ENCODE data around the gene INHBE. TPM values are rescaled to one million over a fixed set of nuclear protein-coding genes. Genes with fewer than 3 reads are reported as not detected.

Gene INHBE
- total RNA-seq, 1 donor from 2014 or later: 0.07 TPM

DNA sequence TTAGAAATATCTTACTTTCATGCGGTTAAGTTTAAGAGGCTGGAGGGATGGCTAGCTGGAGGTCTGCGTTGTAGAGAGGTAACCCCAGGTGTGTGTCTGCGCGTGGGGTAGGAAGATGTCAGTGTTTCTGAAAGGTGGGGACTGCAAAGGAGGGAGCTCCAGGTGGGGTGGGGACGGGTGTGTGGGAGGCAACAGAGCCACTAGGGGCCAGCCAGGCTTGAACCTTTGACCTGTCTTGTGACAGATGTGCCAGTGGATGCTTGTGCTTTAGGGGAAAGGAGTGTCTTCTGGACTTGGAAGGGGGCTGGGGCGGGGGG, 5.3 kb downstream of the INHBE start:
- peak overlapping the region; percentile 78 for H3K4me3 Mint-ChIP-seq
- H3K36me3 Mint-ChIP-seq (ENCODE audit: low read depth): no peaks in the 10 kb centered on the region
- no peak overlapping the region for H3K27ac Mint-ChIP-seq
- no peaks in the 10 kb centered on the region for H3K9me3 Mint-ChIP-seq
- H3K27me3 Mint-ChIP-seq: peaks cover 20% of the 10 kb centered on the region
- peak; percentile 74 for DNase-seq
- intact Hi-C loops (cut with micrococcal nuclease): loop anchor here (5.0 kb wide), 2 partner anchors 162 to 282 kb away; no protein-coding TSS in a partner anchor
- H3K4me1 Mint-ChIP-seq: peaks cover 52% of the 10 kb centered on the region

DNA sequence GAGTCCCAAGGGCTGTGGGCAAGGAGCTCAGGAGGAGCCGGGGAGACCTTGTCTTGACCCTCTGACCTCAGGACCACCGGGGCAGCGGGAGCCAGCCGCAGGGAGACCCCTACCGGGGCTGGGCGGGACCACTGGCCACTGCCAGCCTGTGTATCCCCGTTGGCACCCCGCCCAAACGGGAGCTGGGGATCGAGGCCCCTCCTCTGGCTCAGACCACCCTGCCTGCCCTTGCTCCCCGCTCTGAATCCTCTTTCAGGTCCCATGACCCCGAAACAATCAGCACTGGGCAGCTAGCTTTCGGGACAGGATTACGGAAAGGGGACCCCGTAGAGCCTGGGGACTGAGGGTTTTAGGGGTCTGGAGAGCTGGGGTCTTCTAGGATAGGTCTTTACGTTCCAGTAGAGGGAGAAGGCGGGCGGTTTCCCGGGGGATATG, 5.8 kb downstream of the INHBE start:
- no peaks in the 10 kb centered on the region for H3K36me3 Mint-ChIP-seq (ENCODE audit: low read depth)
- peak overlapping the region; percentile 89 for H3K4me3 Mint-ChIP-seq
- intact Hi-C loops (cut with micrococcal nuclease): loop anchor here (5.0 kb wide), 2 partner anchors 161 to 281 kb away; no protein-coding TSS in a partner anchor
- H3K27ac Mint-ChIP-seq: no peak overlapping the region
- H3K4me1 Mint-ChIP-seq: peaks cover 48% of the 10 kb centered on the region
- peaks cover 20% of the 10 kb centered on the region for H3K27me3 Mint-ChIP-seq
- no peak for DNase-seq
- H3K9me3 Mint-ChIP-seq: no peaks in the 10 kb centered on the region

DNA sequence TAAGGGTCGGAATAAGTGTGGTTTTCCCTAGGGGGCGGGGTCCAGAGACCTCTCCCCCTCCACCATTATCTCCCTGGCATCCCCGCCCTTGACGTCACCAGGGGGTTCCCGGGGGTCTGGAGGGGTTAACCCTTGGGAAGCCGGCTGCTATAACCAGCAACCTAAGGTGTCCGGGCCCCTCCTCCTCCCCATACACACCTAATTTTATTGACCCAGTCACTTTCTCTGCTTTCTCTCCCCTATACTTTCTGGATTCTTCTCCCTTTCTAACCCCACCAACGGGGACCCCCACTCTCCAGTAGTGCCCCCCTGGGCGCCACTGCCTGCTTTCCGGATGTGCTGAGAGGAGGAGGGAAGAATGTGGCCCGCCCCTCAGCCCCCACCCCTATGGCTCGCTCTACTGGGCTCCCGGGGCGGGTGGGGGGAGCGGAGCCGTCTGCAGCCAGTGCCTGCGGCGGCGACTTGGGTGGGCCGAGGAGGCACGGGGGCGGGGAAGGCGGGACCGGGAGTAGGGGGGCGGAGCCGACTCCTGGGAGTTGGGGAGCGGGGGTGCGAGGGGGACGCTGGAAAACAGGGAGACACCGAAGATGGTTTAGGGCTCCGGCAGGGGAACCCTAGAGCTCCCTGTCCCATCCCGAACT, 6.3 kb downstream of the INHBE start:
- peak overlapping the region; percentile 89 for H3K4me3 Mint-ChIP-seq
- peaks cover 45% of the 10 kb centered on the region for H3K4me1 Mint-ChIP-seq
- peak overlapping the region; percentile 74 for H3K27ac Mint-ChIP-seq
- H3K9me3 Mint-ChIP-seq: no peaks in the 10 kb centered on the region
- intact Hi-C loops (cut with micrococcal nuclease): loop anchor here (5.0 kb wide), 2 partner anchors 161 to 281 kb away; no protein-coding TSS in a partner anchor
- peak; percentile 76 for DNase-seq
- H3K27me3 Mint-ChIP-seq: peaks cover 20% of the 10 kb centered on the region
- peaks cover 1% of the 10 kb centered on the region for H3K36me3 Mint-ChIP-seq (ENCODE audit: low read depth)

DNA sequence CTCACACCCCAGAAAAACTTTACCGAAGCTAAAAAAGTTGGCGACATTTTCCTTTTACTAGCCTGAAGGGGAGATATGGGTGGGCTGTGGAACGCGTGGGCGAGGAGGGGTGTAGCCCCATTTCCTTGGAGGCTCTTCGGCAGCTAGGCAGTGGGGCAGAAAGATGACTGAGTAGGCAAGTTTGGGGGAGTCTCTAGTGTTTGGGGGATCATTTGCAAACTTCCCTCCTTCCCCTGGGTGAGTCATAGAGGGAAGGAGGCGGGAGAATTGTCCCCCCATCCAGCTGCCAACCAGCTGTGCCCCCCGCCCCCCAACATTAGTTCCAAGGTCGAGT, 6.8 kb downstream of the INHBE start:
- peak overlapping the region; percentile 89 for H3K4me3 Mint-ChIP-seq
- H3K4me1 Mint-ChIP-seq: peaks cover 45% of the 10 kb centered on the region
- H3K27ac Mint-ChIP-seq: peak overlapping the region; percentile 74
- no peaks in the 10 kb centered on the region for H3K9me3 Mint-ChIP-seq
- H3K36me3 Mint-ChIP-seq (ENCODE audit: low read depth): peaks cover 2% of the 10 kb centered on the region
- intact Hi-C loops (cut with micrococcal nuclease): loop anchor here (1.0 to 5.0 kb wide), 4 partner anchors 16 to 280 kb away; partner anchors contain the start of gene MBD6
- peak; percentile 68 for DNase-seq
- peaks cover 20% of the 10 kb centered on the region for H3K27me3 Mint-ChIP-seq

DNA sequence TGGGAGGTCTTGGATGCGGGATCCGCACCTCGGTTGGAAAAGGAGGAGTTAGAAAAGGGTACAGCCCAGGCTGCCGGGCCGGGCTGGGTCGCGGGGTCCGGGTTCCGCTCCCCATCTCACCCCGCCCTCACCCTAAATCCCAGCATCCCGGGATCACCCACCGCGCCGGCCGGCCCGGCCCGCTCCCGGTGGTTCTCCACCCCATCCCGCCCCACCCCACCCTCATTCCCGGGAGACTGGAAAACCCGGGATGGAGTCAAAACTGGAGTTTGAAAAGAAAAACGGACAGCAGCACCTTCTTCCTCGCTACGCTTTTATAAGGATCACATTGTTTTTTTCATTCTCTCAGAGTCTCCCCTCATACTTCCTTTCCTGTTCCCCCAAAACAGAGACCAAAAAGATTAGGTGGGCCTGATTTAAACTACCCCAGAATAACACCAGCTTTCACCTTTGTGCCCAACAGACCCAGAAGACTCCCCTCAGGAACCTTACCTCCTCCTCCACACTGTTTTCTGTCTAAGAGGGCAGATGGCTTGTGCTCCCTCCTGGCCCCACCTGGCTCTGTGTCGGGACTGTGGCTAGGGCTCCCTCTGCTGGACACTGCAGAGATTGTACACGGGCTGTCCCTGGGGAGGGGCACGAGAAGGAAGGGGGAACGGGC, 7.3 kb downstream of the INHBE start:
- Mint-ChIP-seq H3K4me3 (peak overlapping the region; percentile 89), H3K27ac (peak overlapping the region; percentile 79), H3K9me3 (no peaks in the 10 kb centered on the region), H3K36me3 (ENCODE audit: low read depth) (peaks cover 7% of the 10 kb centered on the region), H3K4me1 (peaks cover 49% of the 10 kb centered on the region), H3K27me3 (peaks cover 20% of the 10 kb centered on the region)
- DNase-seq: peak; percentile 97
- intact Hi-C loops (cut with micrococcal nuclease): loop anchor here (1.0 to 5.0 kb wide), 4 partner anchors 16 to 280 kb away; partner anchors contain the start of gene MBD6

DNA sequence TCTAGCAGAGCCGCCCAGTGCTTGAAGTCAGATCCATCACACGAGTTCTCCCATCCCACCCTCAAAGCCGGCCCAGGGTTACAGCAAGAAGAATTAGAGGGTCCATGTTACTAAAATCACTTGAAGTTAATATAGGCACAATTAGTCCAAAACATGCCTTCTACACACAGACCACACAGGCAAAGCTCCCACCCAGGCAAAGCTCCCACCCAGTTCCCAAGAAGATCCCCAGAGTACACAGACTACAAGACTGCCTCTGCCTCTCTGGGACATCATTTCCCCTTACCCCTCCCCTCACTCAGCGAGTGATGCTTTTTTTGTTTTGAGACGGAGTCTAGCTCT, 7.8 kb downstream of the INHBE start:
- Mint-ChIP-seq H3K27me3 (peaks cover 20% of the 10 kb centered on the region), H3K36me3 (ENCODE audit: low read depth) (peaks cover 12% of the 10 kb centered on the region), H3K4me1 (peaks cover 49% of the 10 kb centered on the region), H3K27ac (peak overlapping the region; percentile 79), H3K4me3 (peak overlapping the region; percentile 89), H3K9me3 (no peaks in the 10 kb centered on the region)
- intact Hi-C loops (cut with micrococcal nuclease): loop anchor here (1.0 to 5.0 kb wide), 4 partner anchors 15 to 279 kb away; partner anchors contain the start of gene MBD6
- no peak for DNase-seq

DNA sequence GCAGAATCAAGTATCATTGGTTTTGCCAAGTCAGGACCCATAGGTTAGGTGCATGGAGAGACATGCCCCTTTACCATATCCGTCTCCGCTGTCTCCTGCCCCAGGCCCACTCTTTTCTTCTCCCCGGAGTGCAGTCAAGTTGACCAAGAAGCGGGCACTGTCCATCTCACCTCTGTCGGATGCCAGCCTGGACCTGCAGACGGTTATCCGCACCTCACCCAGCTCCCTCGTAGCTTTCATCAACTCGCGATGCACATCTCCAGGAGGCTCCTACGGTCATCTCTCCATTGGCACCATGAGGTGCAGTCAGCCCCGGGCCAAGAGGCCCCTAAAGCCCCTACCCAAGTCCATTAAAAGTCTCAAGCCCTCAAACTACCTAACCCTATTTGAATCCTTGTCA, 9.5 kb downstream of the INHBE start:
- Mint-ChIP-seq H3K27ac (no peak overlapping the region), H3K4me1 (peaks cover 39% of the 10 kb centered on the region), H3K4me3 (no peak overlapping the region), H3K36me3 (ENCODE audit: low read depth) (peaks cover 23% of the 10 kb centered on the region), H3K9me3 (no peaks in the 10 kb centered on the region), H3K27me3 (peaks cover 20% of the 10 kb centered on the region)
- no peak for DNase-seq
- intact Hi-C loops (cut with micrococcal nuclease): loop anchor here (5.0 kb wide), 2 partner anchors 158 to 278 kb away; no protein-coding TSS in a partner anchor

DNA sequence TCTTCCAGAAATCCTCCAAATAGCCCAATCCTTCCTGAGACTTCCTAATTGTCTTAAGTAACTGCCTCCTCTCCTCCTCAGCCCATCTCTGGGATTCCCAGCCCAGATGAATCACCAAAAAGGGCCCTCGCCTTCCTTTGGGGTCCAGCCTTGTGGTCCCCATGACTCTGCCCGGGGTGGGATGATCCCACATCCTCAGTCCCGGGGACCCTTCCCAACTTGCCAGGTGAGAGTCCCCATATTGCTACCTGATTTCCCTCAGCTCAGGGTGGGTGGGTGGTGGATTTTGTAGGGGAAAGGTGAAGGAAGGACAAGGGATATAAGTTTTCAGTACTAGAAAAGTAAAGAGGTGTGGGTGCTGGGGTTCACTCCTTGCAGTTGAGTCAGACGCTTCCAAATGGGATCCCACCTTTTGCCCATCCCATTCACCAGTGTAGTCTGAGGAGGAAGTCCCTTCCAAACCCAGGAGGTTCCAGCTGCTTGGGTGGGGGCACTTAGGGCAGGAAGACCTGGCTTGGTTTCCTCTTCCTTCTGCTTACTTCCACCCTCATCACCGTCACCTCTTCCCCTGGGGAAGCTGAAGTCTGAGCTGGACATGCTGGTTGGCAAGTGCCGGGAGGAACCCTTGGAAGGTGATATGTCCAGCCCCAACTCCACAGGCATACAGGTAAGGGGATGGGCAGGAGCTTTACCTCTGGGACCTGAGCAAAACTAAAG, 10.1 kb downstream of the INHBE start:
- peaks cover 37% of the 10 kb centered on the region for H3K4me1 Mint-ChIP-seq
- intact Hi-C loops (cut with micrococcal nuclease): no loop called here
- H3K4me3 Mint-ChIP-seq: no peak overlapping the region
- peaks cover 17% of the 10 kb centered on the region for H3K27me3 Mint-ChIP-seq
- no peak for DNase-seq
- H3K36me3 Mint-ChIP-seq (ENCODE audit: low read depth): peaks cover 26% of the 10 kb centered on the region
- no peak overlapping the region for H3K27ac Mint-ChIP-seq
- no peaks in the 10 kb centered on the region for H3K9me3 Mint-ChIP-seq

DNA sequence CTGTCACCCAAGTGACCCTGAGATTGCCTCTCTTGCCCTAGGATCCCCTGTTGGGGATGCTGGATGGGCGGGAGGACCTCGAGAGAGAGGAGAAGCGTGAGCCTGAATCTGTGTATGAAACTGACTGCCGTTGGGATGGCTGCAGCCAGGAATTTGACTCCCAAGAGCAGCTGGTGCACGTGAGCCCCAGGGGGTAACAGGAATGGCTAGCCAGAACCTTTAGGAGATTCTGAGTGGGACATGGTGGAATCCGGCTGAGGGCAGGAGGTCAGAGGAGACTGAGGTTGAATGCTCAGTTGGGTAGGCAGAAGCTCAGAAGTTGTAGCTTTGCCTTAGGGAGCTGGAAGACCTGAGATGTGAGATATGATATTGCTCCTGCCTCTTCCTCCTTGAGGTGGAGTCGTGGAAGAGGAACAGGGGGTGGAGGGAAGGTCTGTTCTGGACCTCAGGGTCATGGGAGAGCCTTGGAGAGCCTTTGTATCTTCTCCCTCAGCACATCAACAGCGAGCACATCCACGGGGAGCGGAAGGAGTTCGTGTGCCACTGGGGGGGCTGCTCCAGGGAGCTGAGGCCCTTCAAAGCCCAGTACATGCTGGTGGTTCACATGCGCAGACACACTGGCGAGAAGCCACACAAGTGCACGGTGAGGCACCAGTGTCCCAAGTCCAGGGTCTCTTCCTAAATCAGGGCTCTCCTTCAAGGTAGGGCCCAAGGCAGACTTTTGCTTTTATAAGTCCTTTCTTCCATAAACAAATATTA, 10.8 kb downstream of the INHBE start:
- intact Hi-C loops (cut with micrococcal nuclease): no loop called here
- peaks cover 13% of the 10 kb centered on the region for H3K27me3 Mint-ChIP-seq
- no peak overlapping the region for H3K4me3 Mint-ChIP-seq

DNA sequence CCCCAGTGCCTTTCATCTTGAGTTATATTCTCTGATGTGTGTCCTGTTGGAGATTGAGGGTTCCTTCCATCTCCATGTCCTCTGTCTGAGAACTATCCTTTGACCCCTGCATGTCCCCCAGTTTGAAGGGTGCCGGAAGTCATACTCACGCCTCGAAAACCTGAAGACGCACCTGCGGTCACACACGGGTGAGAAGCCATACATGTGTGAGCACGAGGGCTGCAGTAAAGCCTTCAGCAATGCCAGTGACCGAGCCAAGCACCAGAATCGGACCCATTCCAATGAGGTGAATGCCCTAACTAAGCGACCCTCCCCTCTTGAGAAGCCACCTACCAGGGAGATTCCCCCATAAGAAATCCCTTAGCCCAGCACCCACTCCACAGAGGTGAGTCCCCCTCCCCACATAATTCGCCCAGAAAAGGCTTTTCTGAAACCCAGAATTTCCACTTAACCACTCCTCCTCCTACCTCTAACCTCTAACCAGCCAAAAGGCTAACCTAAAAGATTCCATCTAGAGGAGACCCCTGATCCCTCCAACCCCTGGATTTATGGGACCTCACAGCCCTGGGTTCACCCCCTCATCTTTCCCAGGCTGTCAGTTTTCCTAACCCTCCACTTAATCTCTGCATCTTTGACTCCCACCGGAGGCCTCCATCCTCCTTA, 12.2 kb downstream of the INHBE start:
- no peak for DNase-seq
- Mint-ChIP-seq H3K27me3 (peaks cover 8% of the 10 kb centered on the region), H3K4me1 (peaks cover 24% of the 10 kb centered on the region), H3K36me3 (ENCODE audit: low read depth) (peaks cover 38% of the 10 kb centered on the region), H3K9me3 (no peaks in the 10 kb centered on the region), H3K27ac (no peak overlapping the region), H3K4me3 (no peak overlapping the region)
- intact Hi-C loops (cut with micrococcal nuclease): no loop called here

More for the DNA sequence above, 10.8 kb downstream of the INHBE start:
- H3K36me3 Mint-ChIP-seq (ENCODE audit: low read depth): peaks cover 28% of the 10 kb centered on the region
- no peak overlapping the region for H3K27ac Mint-ChIP-seq
- peaks cover 33% of the 10 kb centered on the region for H3K4me1 Mint-ChIP-seq
- DNase-seq: peak; percentile 56
- H3K9me3 Mint-ChIP-seq: no peaks in the 10 kb centered on the region

DNA sequence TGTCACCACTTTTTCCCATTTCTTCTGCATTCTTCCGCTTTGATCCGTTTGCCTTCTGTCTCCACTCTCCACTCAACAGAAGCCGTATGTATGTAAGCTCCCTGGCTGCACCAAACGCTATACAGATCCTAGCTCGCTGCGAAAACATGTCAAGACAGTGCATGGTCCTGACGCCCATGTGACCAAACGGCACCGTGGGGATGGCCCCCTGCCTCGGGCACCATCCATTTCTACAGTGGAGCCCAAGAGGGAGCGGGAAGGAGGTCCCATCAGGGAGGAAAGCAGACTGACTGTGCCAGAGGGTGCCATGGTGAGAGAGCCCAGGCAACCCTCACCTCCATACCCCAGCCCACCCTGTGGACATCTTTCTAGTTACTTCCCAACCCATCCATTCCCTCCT, 12.8 kb downstream of the INHBE start:
- H3K9me3 Mint-ChIP-seq: no peaks in the 10 kb centered on the region
- intact Hi-C loops (cut with micrococcal nuclease): no loop called here
- peaks cover 3% of the 10 kb centered on the region for H3K27me3 Mint-ChIP-seq
- peaks cover 43% of the 10 kb centered on the region for H3K36me3 Mint-ChIP-seq (ENCODE audit: low read depth)
- no peak overlapping the region for H3K4me3 Mint-ChIP-seq
- peaks cover 24% of the 10 kb centered on the region for H3K4me1 Mint-ChIP-seq
- DNase-seq: no peak
- no peak overlapping the region for H3K27ac Mint-ChIP-seq

DNA sequence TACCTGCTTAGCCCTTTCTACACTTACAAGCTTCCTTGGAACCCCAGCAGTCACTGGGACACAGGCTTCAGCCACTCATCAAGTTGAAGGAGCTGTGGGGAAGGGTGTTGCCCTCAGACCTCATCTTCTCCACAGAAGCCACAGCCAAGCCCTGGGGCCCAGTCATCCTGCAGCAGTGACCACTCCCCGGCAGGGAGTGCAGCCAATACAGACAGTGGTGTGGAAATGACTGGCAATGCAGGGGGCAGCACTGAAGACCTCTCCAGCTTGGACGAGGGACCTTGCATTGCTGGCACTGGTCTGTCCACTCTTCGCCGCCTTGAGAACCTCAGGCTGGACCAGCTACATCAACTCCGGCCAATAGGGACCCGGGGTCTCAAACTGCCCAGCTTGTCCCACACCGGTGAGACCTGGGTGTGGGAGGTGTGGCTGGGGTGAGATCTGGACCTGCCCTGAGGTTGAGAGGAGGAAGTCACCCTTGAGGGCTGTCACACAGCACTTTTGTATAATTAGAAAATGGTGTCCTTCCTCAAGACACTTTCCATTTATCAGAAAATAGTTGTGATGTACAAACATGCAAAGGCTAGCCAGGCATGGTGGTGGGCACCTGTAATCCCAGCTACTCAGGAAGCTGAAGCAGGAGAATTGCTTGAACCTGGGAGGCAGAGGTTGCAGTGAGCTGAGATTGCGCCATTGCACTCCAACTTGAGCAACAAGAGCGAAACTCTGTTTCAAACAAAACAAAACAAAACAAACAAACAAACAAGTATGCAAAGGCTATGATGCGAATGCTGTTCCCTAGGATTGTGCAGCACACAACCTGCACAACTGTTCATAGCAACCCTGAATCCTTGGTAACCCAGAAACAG, 14.4 kb downstream of the INHBE start:
- intact Hi-C loops (cut with micrococcal nuclease): loop anchor here (10.0 kb wide), 1 partner anchor 225 kb away; the partner anchor contains the start of gene OS9
- Mint-ChIP-seq H3K4me3 (no peak overlapping the region), H3K36me3 (ENCODE audit: low read depth) (peaks cover 55% of the 10 kb centered on the region), H3K4me1 (peaks cover 25% of the 10 kb centered on the region), H3K27ac (no peak overlapping the region), H3K27me3 (no peaks in the 10 kb centered on the region), H3K9me3 (no peaks in the 10 kb centered on the region)
- no peak for DNase-seq
